ENCODE results near the gene PPP1R14B. TPM values are rescaled to one million over a fixed set of nuclear protein-coding genes. Genes with fewer than 3 reads are reported as not detected.
"Not testable (repeated sequence)": the region's sequence is repeated elsewhere in the genome, so short reads cannot be mapped to it uniquely, and the experiment has no call there.

PPP1R14B gene
- total RNA-seq, 2 experiments from 2014 or later = 96.9 to 105 TPM

DNA sequence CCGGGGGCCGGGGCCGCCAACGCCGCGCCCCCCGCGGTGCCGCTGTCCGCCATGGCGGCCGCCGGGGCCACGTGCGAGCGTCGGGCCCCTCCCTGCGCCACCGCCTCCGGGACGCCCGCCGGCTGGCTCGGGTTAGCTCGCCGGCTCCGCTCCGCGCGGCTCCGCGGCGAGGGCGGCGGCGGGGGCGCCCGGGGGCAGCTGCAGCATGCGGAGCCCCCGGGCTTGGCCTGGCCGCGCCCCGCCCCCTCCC is 197 bp downstream of the PPP1R14B start:
- ChIA-PET CTCF (interaction anchor here (0.9 to 2.8 kb wide), 6 partner anchors 9 to 85 kb away, joined by 3 to 14 read pairs (median 6); no protein-coding TSS in a partner anchor), POLR2A (interaction anchor here (0.7 to 11.2 kb wide), 13 partner anchors 9 to 1390 kb away, joined by 3 to 131 read pairs (median 14); partner anchors contain the start of genes BAD, CATSPERZ, DNAJC4 and ESRRA)
- not testable (repeated sequence) for H3K27ac Mint-ChIP-seq, H3K9me3 Mint-ChIP-seq, DNase-seq, H3K27me3 Mint-ChIP-seq
- H3K4me1 Mint-ChIP-seq = peaks cover 49% of the 10 kb centered on the region
- peak overlapping the region; percentile 77 for H3K4me3 Mint-ChIP-seq
- H3K36me3 Mint-ChIP-seq (ENCODE audit: low read depth) = peaks cover 13% of the 10 kb centered on the region

- peak overlapping the region; percentile 85 for H3K27ac Mint-ChIP-seq
- CTCF ChIA-PET = interaction anchor here (0.9 to 2.8 kb wide), 10 partner anchors 9 to 86 kb away, joined by 3 to 14 read pairs (median 5); partner anchors contain the start of genes ESRRA, PRDX5 and TRMT112
- no peaks in the 10 kb centered on the region for H3K9me3 Mint-ChIP-seq
- H3K36me3 Mint-ChIP-seq (ENCODE audit: low read depth) = peaks cover 13% of the 10 kb centered on the region
- peaks cover 3% of the 10 kb centered on the region for H3K27me3 Mint-ChIP-seq
- POLR2A ChIA-PET = interaction anchor here (0.7 to 11.2 kb wide), 17 partner anchors 9 to 1390 kb away, joined by 3 to 131 read pairs (median 8); partner anchors contain the start of genes BAD, CATSPERZ, DNAJC4 and ESRRA
- peak overlapping the region; percentile 86 for H3K4me3 Mint-ChIP-seq
- H3K4me1 Mint-ChIP-seq = peaks cover 50% of the 10 kb centered on the region
- DNase-seq = peak; percentile 76
Measured at GRCh38 chr11:64245797-64246620, 734 bp downstream of the PPP1R14B start.

GRCh38 chr11:64245401-64245796 is 1.3 kb downstream of the PPP1R14B start:
- peaks cover 51% of the 10 kb centered on the region for H3K4me1 Mint-ChIP-seq
- peak; percentile 40 for DNase-seq
- peak overlapping the region; percentile 86 for H3K4me3 Mint-ChIP-seq
- ChIA-PET CTCF (interaction anchor here (0.5 to 2.8 kb wide), 11 partner anchors 18 to 86 kb away, joined by 3 to 14 read pairs (median 6); partner anchors contain the start of genes ESRRA, NUDT22, PRDX5 and TRMT112), POLR2A (interaction anchor here (0.8 to 11.2 kb wide), 18 partner anchors 9 to 533 kb away, joined by 3 to 131 read pairs (median 6); partner anchors contain the start of genes BAD, CATSPERZ, DNAJC4 and ESRRA)
- peaks cover 13% of the 10 kb centered on the region for H3K36me3 Mint-ChIP-seq (ENCODE audit: low read depth)
- H3K27me3 Mint-ChIP-seq = peaks cover 3% of the 10 kb centered on the region
- peak overlapping the region; percentile 85 for H3K27ac Mint-ChIP-seq
- H3K9me3 Mint-ChIP-seq = no peaks in the 10 kb centered on the region

DNA sequence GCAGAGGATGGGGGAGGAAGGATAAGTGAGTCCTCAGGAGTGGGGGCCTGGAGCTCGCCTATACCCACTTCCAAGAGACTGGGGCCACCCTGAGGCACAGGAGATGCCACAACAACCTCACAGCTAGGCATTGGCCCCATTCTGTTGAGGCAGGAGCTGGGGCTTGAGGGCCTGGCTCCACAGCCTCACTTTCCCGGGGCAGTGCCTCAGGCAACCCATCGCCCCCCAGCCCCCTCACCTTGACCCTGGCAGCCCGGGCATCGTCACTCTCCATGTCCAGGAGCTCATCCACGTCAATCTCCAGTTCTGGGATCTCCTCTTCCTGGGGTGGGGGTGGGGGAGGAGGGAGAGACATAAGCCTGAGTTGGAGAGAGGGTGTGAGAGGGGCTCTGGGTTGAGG is 1.8 kb downstream of the PPP1R14B start:
- CTCF ChIA-PET = interaction anchor here (0.5 to 2.8 kb wide), 10 partner anchors 18 to 73 kb away, joined by 3 to 14 read pairs (median 6); partner anchors contain the start of genes ESRRA, NUDT22, PRDX5 and TRMT112
- DNase-seq = no peak
- POLR2A ChIA-PET = interaction anchor here (0.8 to 11.2 kb wide), 19 partner anchors 9 to 534 kb away, joined by 3 to 131 read pairs (median 8); partner anchors contain the start of genes BAD, CATSPERZ, DNAJC4 and ESRRA
- Mint-ChIP-seq H3K27ac (peak overlapping the region; percentile 85), H3K4me1 (peaks cover 52% of the 10 kb centered on the region), H3K36me3 (ENCODE audit: low read depth) (peaks cover 13% of the 10 kb centered on the region), H3K27me3 (peaks cover 1% of the 10 kb centered on the region), H3K9me3 (no peaks in the 10 kb centered on the region), H3K4me3 (peak overlapping the region; percentile 86)

- Mint-ChIP-seq H3K9me3 (no peaks in the 10 kb centered on the region), H3K36me3 (ENCODE audit: low read depth) (peaks cover 13% of the 10 kb centered on the region), H3K4me3 (peak overlapping the region; percentile 47), H3K27me3 (no peaks in the 10 kb centered on the region), H3K27ac (peak overlapping the region; percentile 35), H3K4me1 (peaks cover 55% of the 10 kb centered on the region)
- no peak for DNase-seq
- CTCF ChIA-PET = interaction anchor here (0.7 to 1.8 kb wide), 7 partner anchors 13 to 74 kb away, joined by 3 to 7 read pairs (median 5); partner anchors contain the start of genes FERMT3, NUDT22, PRDX5 and TRMT112
- POLR2A ChIA-PET = interaction anchor here (1.1 to 11.2 kb wide), 10 partner anchors 11 to 91 kb away, joined by 3 to 131 read pairs (median 12); partner anchors contain the start of genes CATSPERZ, DNAJC4, ESRRA and FERMT3
Measured at GRCh38 chr11:64244107-64244506, 2.6 kb downstream of the PPP1R14B start.

DNA sequence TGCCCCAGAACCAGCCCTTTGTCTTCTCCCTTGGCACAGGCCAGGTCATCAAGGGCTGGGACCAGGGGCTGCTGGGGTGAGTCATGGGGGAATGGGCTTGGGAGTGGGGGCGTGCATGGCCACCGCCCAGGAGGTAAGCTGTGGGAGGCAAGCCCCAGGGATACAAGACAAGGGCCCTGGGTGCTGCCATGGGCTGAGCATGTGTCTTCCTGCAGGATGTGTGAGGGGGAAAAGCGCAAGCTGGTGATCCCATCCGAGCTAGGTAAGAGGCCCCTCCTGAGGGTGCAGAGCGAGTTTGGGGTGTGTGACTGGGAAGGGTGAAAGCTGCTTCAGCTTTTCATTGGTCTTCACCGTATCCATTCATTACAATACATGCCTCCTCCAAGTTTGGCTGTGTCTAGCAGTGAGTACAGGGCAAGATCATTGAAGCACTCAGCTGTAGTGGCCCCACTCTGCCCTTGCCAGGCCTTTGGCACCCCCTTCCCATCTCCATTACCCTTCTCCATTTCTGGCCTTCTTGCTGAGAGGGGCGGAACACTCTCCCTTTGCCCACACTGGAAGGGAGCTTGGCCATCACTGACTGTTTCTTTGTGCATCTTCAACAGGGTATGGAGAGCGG is 3.4 kb downstream of the PPP1R14B start:
- Mint-ChIP-seq H3K27me3 (no peaks in the 10 kb centered on the region), H3K27ac (peak overlapping the region; percentile 35), H3K9me3 (no peaks in the 10 kb centered on the region), H3K4me3 (peak overlapping the region; percentile 47), H3K36me3 (ENCODE audit: low read depth) (peaks cover 13% of the 10 kb centered on the region), H3K4me1 (peaks cover 56% of the 10 kb centered on the region)
- no peak for DNase-seq
- ChIA-PET CTCF (interaction anchor here (0.7 to 3.6 kb wide), 7 partner anchors 7 to 74 kb away, joined by 3 to 23 read pairs (median 5); partner anchors contain the start of genes FERMT3, PRDX5 and TRMT112), POLR2A (interaction anchor here (0.8 to 11.2 kb wide), 11 partner anchors 12 to 97 kb away, joined by 3 to 131 read pairs (median 6); partner anchors contain the start of genes CCDC88B, DNAJC4, ESRRA and FERMT3)

DNA sequence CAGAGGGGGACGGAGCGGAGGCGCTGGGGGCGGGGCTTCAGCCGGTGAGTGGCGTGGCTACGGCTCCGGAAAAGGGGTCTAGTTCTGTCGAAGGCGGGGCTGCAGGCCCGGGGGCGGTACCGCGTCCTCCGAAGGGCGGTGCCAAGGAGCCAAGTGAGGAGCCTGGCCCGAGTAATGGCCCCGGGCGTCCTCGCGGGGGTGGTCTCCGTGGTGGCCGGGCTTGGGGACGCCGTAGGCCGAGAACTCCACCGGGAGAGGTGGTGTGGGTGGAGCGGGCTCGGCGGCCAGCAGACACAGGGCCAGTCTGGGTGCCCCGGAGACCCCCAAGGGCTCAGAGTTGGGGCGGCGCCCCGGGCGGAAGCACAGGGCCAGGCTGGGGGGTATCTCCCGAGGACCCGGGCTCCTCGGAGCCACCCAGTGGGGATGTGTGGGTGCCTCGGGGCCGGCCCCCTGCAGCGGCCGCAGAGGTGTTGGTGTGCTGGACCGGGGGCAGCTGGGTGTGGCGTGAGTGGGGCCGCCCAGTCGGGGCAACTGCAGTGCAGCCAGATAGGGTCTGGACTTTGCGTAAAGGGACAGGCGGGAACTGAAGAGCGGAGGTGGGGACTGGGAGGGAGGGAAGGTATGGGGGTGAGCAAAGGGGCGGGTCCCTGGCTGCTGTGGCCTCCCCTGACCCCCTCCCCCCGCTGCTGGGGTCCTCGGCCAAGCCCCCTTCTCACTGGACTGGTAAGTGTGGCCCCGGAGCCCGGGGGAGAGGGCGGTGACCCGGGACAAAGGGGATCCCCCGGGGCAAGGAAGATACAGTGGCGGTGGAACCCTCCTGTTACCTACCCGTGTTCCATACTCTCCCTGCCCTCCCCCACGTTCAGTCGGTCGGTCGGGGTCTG is 5.0 kb downstream of the PPP1R14B start:
- no peak for DNase-seq
- H3K4me1 Mint-ChIP-seq = peaks cover 50% of the 10 kb centered on the region
- peaks cover 23% of the 10 kb centered on the region for H3K36me3 Mint-ChIP-seq (ENCODE audit: low read depth)
- ChIA-PET POLR2A (interaction anchor here (0.6 to 11.2 kb wide), 13 partner anchors 8 to 76 kb away, joined by 4 to 131 read pairs (median 8); partner anchors contain the start of genes BAD, DNAJC4, FERMT3 and NUDT22), CTCF (interaction anchor here (0.7 to 3.6 kb wide), 14 partner anchors 8 to 537 kb away, joined by 3 to 23 read pairs (median 6); partner anchors contain the start of genes CATSPERZ, GPR137, NUDT22 and PRDX5)
- peak overlapping the region; percentile 92 for H3K27ac Mint-ChIP-seq
- H3K27me3 Mint-ChIP-seq = no peaks in the 10 kb centered on the region
- no peaks in the 10 kb centered on the region for H3K9me3 Mint-ChIP-seq
- H3K4me3 Mint-ChIP-seq = peak overlapping the region; percentile 90

DNA sequence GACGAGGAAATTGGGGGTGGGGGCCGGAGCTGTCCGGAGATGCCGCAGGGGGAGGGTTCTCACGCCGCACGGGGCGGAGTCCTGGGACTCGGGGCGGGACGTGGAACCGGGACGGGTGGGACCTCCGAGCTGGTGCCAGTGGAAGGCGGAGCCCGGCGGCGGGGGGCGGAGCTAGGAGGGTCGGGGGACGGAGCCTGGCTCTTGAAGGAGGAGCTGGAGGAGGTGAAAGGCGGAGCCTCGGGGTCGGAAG is 5.6 kb downstream of the PPP1R14B start:
- peak; percentile 100 for DNase-seq
- ChIA-PET CTCF (interaction anchor here (0.7 to 3.6 kb wide), 14 partner anchors 9 to 537 kb away, joined by 3 to 23 read pairs (median 6); partner anchors contain the start of genes CATSPERZ, GPR137, NUDT22 and PRDX5), POLR2A (interaction anchor here (0.8 to 5.9 kb wide), 11 partner anchors 9 to 76 kb away, joined by 4 to 49 read pairs (median 8); partner anchors contain the start of genes BAD, DNAJC4, FERMT3 and NUDT22)
- peaks cover 50% of the 10 kb centered on the region for H3K4me1 Mint-ChIP-seq
- no peaks in the 10 kb centered on the region for H3K27me3 Mint-ChIP-seq
- peak overlapping the region; percentile 90 for H3K4me3 Mint-ChIP-seq
- peak overlapping the region; percentile 92 for H3K27ac Mint-ChIP-seq
- peaks cover 23% of the 10 kb centered on the region for H3K36me3 Mint-ChIP-seq (ENCODE audit: low read depth)
- H3K9me3 Mint-ChIP-seq = no peaks in the 10 kb centered on the region

DNA sequence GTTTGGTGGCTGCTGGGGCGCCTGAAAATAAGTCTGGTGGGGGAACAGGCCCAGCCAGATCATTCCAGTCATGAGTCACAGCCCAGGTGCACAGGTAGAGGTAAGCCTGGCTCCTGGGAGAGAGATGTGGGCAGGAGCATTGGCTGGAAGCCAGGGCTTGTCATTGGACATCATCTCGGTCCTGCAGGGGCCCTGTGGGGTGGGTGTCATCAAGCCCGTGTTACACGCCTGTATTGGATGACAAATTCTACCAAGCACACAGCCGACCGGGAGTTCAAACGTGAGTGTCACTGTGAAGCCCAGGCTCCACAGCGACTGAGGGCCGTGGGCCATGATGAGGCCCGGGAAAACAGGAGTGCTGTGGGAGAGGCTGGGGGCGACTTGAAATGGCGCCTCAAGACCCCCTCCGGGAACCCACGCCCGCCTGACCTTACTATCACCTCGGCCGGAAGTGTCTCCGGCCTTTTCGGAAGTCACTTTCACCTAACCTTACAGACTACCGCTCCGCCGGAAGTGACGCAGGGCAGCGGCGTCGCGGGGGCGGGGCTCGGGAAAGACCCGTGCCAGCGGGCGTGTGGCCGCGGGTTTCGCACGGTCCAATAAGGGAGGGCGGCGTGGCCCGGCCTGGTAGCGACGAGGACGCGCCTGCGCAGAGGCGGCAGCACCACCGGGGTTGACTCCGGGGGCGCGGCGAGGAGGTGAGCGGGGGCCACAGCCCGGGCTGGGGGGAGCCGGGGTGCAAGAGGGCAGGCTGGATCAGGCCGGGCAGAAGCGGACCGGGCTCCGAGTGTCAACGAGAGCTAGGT is 6.1 kb downstream of the PPP1R14B start, which contains the start of gene FKBP2:
FKBP2 (plus strand) TSS at position 661 of the 806 bp plus-strand sequence. CDS start 1,293 bp downstream, outside the sequence.
- H3K4me3 Mint-ChIP-seq = peak within 1 kb of the TSS; percentile 90
- H3K4me1 Mint-ChIP-seq = peaks cover 52% of the 10 kb centered on the region
- ChIA-PET CTCF (interaction anchor here (0.7 to 3.6 kb wide), 15 partner anchors 10 to 538 kb away, joined by 3 to 23 read pairs (median 5); partner anchors contain the start of genes CATSPERZ, GPR137, NUDT22 and PRDX5), POLR2A (interaction anchor here (0.8 to 5.9 kb wide), 13 partner anchors 9 to 77 kb away, joined by 4 to 49 read pairs (median 8); partner anchors contain the start of genes BAD, DNAJC4, FERMT3 and NUDT22)
- peak within 1 kb of the TSS; percentile 92 for H3K27ac Mint-ChIP-seq
- H3K27me3 Mint-ChIP-seq = no peaks in the 10 kb centered on the region
- no peaks in the 10 kb centered on the region for H3K9me3 Mint-ChIP-seq
- H3K36me3 Mint-ChIP-seq (ENCODE audit: low read depth) = peaks cover 23% of the 10 kb centered on the region
- peak; percentile 98 for DNase-seq

DNA sequence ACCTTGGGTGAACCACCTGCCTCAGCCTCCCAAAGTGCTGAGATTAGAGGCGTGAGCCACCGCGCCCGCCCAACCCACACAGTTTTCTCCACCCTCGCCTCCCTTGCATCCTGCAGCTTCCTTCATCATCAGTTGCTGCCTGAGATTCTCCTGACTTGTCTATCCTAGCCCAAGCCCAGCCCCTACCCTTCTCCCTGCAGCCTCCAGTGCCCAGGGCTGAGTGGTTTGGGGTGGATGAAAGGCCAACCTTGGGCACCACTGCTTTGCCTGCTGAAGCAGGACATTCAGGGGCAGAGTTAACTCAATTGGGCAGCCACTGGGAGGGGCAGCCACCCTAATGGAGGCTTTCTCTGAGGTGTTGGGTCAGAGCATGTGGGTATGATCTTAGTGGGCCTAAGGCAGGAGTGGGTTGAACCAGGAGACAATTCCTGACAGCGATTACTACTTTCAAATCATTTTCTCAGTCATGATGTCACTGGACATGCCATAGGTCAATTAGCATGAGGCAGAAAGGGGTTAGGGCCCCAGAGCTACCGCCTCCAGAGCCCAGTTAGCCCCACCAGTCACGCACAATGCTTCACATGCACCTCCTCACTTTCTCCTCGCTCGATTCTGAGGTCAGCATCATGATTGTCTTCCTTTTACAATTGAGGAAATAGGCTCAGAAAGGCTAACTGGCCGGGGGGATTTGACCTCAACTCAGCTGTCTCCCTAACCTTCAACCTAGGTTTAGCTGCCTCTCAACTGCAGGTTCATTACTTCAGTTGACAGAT is 6.9 kb downstream of the PPP1R14B start:
- Mint-ChIP-seq H3K36me3 (ENCODE audit: low read depth) (peaks cover 23% of the 10 kb centered on the region), H3K4me1 (peaks cover 53% of the 10 kb centered on the region), H3K9me3 (no peaks in the 10 kb centered on the region), H3K4me3 (peak overlapping the region; percentile 90), H3K27ac (peak overlapping the region; percentile 92), H3K27me3 (no peaks in the 10 kb centered on the region)
- DNase-seq = no peak
- ChIA-PET CTCF (interaction anchor here (2.0 to 3.6 kb wide), 2 partner anchors 10 to 61 kb away, joined by 5 to 23 read pairs; no protein-coding TSS in a partner anchor), POLR2A (interaction anchor here (1.0 to 4.8 kb wide), 4 partner anchors 15 to 33 kb away, joined by 4 to 45 read pairs (median 12); partner anchors contain the start of genes FERMT3, NUDT22 and TRPT1)
